Measurements from ENCODE around the gene CARD14. TPM values are rescaled to one million over a fixed set of nuclear protein-coding genes. Genes with fewer than 3 reads are reported as not detected.
A peak's percentile ranks its signal among the peaks of the same experiment; 100 is the strongest.

Gene CARD14
- total and polyA plus RNA-seq, 2 experiments from 2014 or later = 0.08 to 0.52 TPM

DNA sequence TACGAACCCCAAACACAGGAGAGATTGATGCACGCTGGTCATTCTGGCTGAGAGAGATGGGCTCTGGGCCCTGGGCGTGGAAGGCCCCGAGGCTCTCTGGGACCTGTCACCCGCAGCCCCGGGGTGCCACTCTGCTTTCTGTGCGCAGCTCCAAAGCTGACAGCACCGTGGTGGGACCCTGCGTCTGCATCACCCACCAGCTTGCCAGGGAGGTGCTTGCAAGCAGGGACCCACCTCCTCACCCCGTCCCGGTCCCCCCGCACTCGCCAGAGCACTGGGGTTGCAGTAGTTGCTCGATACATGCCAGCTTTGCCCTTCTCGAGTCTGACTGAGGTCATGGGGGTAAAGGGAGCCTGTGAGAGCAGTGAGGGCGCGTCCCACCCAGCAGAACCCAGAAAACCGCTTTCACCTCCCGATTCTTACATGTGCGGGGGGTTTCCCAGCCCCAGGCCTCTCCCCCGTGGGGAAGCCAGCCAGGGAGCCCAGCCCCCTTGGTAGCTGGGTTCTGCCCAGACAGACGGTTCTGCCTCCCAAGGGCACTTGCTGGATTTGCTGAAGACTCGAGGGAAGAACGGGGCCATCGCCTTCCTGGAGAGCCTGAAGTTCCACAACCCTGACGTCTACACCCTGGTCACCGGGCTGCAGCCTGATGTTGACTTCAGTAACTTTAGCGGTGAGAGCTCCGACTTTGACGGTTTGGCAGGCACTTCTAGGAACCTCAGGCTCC is 12.5 kb downstream of the CARD14 start (continued):
- no peak for TF ChIP-seq CTCF (conservative IDR thresholded peaks at IDR 0.05; ENCODE audit: low read depth in 2 of 2)

DNA sequence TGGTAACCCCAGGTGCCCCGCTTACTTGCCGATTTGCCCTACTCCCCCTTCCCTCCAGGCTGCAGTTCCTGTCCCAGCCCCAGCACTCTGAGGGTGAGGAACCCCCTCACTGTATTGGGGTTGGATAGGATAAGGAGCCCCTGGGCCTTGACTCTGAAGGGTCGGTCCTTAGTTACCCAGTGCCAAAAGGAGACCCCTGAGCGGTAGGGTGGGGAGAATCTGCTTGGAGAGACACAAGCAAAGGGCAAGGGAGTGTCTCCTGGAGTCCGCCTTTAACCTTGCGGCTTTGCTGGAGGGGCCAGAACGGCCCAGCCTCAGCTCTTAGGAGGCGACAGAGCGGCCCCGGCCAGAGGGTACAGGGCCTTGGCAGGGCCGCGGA is 13.0 kb downstream of the CARD14 start:
- Mint-ChIP-seq H3K4me3 (no peak overlapping the region), H3K27ac (no peak overlapping the region), H3K27me3 (ENCODE audit: insufficient read depth, low read depth, poor library complexity) (peaks cover 5% of the 10 kb centered on the region), H3K36me3 (ENCODE audit: low read depth) (no peaks in the 10 kb centered on the region), H3K9me3 (no peaks in the 10 kb centered on the region), H3K4me1 (no peaks in the 10 kb centered on the region; the same call in 2 of the 3 replicates)
- H3K4me3 ChIP-seq = no peak overlapping the region
- no peaks in the 10 kb centered on the region for H4K20me1 ChIP-seq (replicated peaks; ENCODE audit: insufficient read depth)
- no peaks in the 10 kb centered on the region for H3K79me2 ChIP-seq (replicated peaks; ENCODE audit: insufficient read depth)
- DNase-seq (ENCODE audit: low spot score) (no peak), ATAC-seq (peak; percentile 15; the same call in 1 of the 3 replicates)
- no peaks in the 10 kb centered on the region for H3F3A ChIP-seq (replicated peaks; ENCODE audit: low read depth)
- no peak overlapping the region for H3K27ac ChIP-seq (ENCODE audit: low read depth)
- no peaks in the 10 kb centered on the region for H3K27me3 ChIP-seq (ENCODE audit: insufficient read depth)
- H3K9me2 ChIP-seq (ENCODE audit: insufficient read depth) = no peaks in the 10 kb centered on the region
- no peaks in the 10 kb centered on the region for H3K4me1 ChIP-seq (ENCODE audit: insufficient read depth)
- TF ChIP-seq ETS1 (IDR thresholded peaks at IDR 0.05) (no peak), JUNB (IDR thresholded peaks at IDR 0.05; ENCODE audit: unreplicated experiment) (no peak), NANOG (IDR thresholded peaks at IDR 0.05; ENCODE audit: borderline replicate concordance) (no peak), EZH2phosphoT487 (IDR thresholded peaks at IDR 0.05; ENCODE audit: unreplicated experiment) (no peak), EZH2 (IDR thresholded peaks at IDR 0.05; ENCODE audit: low read depth, unreplicated experiment) (no peak), STAT1 (IDR thresholded peaks at IDR 0.05; ENCODE audit: unreplicated experiment) (no peak)
- TF ChIP-seq, protein P1, sequence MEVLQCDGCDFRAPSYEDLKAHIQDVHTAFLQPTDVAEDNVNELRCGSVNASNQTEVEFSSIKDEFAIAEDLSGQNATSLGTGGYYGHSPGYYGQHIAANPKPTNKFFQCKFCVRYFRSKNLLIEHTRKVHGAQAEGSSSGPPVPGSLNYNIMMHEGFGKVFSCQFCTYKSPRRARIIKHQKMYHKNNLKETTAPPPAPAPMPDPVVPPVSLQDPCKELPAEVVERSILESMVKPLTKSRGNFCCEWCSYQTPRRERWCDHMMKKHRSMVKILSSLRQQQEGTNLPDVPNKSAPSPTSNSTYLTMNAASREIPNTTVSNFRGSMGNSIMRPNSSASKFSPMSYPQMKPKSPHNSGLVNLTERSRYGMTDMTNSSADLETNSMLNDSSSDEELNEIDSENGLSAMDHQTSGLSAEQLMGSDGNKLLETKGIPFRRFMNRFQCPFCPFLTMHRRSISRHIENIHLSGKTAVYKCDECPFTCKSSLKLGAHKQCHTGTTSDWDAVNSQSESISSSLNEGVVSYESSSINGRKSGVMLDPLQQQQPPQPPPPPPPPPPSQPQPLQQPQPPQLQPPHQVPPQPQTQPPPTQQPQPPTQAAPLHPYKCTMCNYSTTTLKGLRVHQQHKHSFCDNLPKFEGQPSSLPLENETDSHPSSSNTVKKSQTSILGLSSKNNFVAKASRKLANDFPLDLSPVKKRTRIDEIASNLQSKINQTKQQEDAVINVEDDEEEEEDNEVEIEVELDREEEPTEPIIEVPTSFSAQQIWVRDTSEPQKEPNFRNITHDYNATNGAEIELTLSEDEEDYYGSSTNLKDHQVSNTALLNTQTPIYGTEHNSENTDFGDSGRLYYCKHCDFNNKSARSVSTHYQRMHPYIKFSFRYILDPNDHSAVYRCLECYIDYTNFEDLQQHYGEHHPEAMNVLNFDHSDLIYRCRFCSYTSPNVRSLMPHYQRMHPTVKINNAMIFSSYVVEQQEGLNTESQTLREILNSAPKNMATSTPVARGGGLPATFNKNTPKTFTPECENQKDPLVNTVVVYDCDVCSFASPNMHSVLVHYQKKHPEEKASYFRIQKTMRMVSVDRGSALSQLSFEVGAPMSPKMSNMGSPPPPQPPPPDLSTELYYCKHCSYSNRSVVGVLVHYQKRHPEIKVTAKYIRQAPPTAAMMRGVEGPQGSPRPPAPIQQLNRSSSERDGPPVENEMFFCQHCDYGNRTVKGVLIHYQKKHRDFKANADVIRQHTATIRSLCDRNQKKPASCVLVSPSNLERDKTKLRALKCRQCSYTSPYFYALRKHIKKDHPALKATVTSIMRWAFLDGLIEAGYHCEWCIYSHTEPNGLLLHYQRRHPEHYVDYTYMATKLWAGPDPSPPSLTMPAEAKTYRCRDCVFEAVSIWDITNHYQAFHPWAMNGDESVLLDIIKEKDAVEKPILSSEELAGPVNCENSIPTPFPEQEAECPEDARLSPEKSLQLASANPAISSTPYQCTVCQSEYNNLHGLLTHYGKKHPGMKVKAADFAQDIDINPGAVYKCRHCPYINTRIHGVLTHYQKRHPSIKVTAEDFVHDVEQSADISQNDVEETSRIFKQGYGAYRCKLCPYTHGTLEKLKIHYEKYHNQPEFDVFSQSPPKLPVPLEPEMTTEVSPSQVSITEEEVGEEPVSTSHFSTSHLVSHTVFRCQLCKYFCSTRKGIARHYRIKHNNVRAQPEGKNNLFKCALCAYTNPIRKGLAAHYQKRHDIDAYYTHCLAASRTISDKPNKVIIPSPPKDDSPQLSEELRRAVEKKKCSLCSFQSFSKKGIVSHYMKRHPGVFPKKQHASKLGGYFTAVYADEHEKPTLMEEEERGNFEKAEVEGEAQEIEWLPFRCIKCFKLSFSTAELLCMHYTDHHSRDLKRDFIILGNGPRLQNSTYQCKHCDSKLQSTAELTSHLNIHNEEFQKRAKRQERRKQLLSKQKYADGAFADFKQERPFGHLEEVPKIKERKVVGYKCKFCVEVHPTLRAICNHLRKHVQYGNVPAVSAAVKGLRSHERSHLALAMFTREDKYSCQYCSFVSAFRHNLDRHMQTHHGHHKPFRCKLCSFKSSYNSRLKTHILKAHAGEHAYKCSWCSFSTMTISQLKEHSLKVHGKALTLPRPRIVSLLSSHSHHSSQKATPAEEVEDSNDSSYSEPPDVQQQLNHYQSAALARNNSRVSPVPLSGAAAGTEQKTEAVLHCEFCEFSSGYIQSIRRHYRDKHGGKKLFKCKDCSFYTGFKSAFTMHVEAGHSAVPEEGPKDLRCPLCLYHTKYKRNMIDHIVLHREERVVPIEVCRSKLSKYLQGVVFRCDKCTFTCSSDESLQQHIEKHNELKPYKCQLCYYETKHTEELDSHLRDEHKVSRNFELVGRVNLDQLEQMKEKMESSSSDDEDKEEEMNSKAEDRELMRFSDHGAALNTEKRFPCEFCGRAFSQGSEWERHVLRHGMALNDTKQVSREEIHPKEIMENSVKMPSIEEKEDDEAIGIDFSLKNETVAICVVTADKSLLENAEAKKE (CRISPR knock-in tag; IDR thresholded peaks at IDR 0.05) = no peak
- H3K36me3 ChIP-seq (ENCODE audit: insufficient read depth) = no peaks in the 10 kb centered on the region
- H3K4me2 ChIP-seq = no peak overlapping the region
- no peak overlapping the region for H2AFZ ChIP-seq
